Astrocyte of the hippocampus (primary cell): ENCODE data around the gene C17orf100.
"Not testable (repeated sequence)": the region's sequence is repeated elsewhere in the genome, so short reads cannot be mapped to it uniquely, and the experiment has no call there.

Experiments
- DNase-seq: peaks from one replicate; pipeline ENCODE4 v3.0.0; 2011; ENCODE audit warnings: low read depth, low spot score

The C17orf100 gene

DNA sequence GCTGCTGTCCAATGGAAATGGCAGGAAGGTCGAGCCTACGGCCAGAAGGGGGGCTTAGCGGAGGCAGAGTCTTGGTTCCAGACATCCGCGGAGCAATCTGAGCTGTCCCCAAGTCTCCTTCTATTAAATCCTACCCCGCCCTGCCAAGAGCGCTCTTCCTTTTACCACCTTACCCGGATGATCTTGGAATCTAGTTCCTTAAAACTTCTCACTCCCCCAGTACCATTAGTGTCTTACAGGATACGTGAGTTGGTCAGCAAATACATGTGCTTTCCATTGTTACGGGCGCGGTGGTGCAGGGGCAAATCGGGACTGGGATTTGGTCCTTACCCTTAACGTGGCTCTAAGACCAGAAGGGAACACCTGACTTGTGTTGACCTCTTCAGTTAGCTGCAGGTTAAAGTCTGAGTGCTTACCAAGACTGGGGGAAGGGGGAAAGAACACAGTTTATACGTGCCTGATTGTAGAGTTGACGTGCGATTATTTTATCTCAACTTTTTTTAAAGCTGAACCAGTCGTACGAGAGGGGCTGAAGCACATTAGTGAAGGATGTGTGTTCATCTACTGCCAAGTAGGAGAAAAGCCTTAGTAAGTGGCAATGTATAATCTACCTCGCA, 10.2 kb upstream of the C17orf100 start:
- no peak for DNase-seq

DNA sequence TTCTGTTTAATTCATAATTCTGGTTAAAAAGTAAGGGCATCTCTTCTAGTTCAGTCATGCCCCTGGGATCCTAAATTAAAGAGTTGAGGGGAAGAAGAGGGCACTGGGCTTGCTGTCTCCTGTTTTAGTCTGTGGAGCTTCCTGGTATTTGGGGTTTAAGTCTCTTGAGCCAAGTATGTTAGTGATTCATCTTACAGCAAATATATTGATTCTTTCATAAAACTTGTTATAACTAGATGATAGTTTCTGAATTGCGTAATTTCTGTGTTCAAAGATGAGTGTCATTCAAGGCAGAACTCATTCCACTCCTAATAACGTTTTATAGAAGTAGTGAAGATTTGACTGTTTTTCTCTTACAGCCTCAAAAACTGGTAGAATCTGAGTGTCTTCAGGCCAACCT, 9.0 kb upstream of the C17orf100 start:
- DNase-seq = no peak

DNA sequence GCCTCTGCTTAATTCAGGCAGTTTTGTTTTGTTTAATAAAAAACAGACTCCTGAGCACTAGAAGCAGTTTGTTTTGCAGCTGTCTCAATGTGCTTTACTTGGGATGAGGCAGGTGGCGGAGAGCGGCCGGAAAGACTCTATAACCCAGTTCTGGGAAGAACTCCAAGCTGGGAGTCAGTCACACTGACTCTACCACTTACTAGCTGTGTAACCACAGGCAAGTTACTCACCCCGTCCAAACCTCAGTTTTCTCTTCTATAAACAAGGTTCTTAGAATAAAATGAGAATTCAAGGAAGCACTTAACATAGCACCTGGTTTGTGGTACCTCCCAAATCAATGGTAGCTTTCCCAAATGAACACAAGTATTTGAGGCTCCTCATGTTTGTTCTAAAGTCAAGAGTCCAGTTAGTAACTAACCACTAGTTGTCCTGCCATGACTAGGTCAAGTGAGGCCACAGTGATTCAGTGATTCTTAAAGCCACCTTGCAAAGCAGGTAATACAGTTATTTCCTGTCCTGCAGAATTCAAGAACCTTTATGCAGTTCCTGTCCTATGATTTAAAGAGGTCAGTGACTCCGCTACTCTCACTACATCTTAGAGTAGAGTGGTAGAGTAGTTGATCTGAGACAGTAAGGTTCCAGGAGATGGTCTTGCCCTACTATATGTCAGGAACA, 8.0 kb upstream of the C17orf100 start:
- peak; percentile 85 for DNase-seq

GRCh38 chr17:6648181-6648580, 3.4 kb upstream of the C17orf100 start:
- no peak for DNase-seq

GRCh38 chr17:6651919-6652452, 424 bp downstream of the C17orf100 start:
- no peak for DNase-seq

DNA sequence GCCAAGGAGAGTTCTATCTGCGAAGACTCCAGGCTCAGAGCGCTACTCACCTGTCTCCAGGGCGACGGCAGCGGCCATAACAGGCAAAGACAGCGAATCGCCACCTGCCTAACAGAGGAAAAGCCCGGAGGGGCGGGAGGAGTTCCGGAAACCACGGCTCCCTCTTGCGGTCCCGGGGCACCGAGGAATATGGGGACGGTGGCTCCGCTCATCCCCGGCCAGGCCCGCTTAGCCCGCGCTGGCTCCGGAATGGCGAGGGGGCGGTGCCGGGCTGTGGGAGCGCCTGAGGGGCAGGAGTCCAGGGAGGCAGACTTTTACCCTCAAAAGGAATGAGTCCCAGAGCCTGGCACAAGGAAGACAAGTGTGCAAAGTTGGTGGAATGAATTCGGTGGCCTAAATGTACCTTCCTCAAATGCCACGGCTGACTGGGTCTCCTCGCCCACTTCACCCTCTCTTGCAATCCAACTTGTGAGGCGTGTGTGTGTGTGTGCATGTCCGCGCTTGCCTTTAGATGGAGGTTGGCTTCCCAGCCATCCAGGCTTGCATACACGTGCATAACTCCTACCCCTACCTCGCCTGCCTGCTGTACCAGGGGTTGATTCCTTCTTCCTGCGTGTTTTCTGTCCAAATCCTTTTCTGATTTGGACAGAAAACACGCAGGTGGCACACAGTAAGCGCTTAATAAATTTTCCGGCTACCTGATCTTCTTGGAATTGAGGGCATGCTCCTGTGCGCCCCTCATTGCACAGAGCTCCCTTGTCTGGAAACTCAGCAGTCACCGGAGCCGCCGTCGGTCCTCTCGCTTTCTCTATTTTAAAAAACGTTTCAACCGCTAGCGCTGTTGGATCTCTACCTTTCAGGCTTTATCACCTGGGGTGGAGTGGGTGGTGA, 3.5 kb downstream of the C17orf100 start:
- DNase-seq = peak; percentile 25

GRCh38 chr17:6655732-6656361, 4.3 kb downstream of the C17orf100 start:
- DNase-seq = not testable (repeated sequence)

DNA sequence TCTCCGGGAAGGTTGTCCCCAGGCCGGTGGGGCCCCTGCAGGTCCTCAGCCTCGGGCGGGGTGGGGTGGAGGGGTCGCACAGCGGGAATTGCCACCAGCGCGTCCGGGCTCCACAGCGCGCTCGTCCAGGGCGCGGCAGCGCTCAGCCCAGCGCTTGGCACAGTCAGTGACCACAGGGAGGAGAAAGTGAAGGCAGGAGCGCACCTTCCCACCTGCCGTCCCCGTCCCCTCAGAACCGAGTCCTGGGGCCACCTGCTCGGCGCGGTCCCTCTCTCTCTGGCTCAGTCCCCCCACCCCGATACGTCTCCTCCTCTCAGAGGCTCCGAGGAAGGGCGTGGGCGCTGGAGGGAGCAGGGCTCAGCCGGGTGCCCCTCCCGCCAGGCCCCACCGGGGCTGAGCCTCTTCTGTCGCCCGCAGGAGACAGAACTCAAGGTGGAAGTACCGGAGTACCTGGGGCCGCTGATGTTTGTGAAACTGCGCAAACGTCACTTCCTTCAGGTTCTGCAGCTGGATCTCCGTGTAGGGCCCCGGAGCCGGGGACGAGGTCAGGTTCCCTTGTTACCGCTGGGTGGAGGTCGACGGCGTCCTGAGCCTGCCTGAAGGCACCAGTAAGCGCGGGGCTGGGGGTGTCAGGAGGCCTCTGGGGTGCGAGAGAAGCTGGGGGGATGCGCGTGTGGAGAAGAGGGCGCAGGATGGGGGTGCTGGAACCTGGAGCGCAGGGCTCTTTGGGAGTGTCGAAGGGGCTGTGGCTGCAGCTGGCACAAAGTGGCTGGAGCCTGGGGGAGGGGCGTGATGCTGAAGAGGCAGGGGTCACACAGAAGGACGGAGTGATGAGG, 5.5 kb downstream of the C17orf100 start:
- not testable (repeated sequence) for DNase-seq

GRCh38 chr17:6657633-6658287, 6.2 kb downstream of the C17orf100 start:
- no peak for DNase-seq

GRCh38 chr17:6658411-6658810, 6.8 kb downstream of the C17orf100 start:
- not testable (repeated sequence) for DNase-seq

GRCh38 chr17:6660101-6660500, 8.5 kb downstream of the C17orf100 start:
- no peak for DNase-seq

DNA sequence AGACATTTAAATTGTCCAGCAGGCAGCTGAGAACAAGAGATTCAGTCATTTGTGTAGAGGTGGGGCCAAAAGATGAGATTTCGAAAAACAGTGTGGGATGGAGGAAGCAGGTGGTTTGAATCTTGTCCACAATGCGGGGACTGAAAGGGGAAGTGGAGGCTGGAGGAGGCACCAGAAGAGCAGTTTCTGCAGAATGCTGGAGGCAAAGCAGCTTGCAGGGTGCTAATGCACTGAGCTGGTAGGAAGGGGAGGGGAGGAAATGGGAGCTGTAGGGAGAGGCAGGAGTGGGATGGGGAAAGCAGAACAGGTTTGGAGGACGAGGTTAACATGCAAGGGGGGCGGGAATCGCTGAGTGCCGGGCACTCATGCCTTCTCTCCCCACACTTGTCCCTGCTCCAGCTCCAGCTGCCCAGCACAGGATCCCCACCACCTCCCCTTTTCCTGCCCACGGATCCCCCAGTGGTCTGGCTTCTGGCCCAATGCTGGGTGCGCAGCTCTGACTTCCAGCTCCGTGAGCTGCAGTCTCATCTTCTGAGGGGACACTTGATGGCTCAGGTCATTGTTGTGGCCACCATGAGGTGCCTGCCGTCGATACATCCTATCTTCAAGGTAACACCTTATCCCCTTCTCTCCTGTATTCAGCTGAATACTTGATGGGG, 9.4 kb downstream of the C17orf100 start:
- DNase-seq = no peak

DNA sequence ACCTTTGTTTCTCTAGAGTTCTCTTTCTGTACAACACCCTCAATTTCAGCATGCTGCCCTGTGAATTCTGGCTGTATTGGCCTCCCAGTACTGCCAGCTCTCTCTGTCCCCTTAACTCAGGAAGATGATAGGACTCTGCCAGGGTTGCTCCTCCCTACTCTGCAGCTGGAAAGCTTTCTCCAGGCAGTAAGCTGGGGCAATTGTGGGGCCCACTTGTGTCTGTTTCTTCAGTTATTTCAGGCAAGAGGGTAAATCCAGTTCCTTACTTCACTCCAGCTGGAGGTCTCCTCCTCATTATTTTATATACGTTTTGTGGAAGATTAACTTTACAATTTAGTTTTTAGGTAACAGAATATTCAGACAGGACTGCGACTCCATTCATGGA, 9.9 kb downstream of the C17orf100 start:
- no peak for DNase-seq

DNA sequence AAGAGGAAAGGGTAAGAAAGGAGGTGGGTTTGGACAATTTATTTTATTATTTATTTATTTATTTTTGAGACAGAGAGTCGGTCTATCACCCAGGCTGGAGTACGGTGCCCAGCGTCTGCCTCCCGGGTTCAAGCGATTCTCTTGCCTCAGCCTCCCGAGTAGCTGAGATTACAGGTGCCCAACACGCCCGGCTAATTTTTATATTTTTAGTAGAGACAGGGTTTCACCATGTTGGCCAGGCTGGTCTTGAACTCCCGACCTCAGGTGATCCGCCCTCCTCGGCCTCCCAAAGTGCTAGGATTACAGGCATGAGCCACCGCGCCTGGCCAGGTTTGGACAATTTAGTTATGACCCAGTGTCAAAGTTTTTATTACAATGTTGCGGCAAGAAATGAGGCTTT, 11.6 kb downstream of the C17orf100 start:
- DNase-seq = not testable (repeated sequence)

DNA sequence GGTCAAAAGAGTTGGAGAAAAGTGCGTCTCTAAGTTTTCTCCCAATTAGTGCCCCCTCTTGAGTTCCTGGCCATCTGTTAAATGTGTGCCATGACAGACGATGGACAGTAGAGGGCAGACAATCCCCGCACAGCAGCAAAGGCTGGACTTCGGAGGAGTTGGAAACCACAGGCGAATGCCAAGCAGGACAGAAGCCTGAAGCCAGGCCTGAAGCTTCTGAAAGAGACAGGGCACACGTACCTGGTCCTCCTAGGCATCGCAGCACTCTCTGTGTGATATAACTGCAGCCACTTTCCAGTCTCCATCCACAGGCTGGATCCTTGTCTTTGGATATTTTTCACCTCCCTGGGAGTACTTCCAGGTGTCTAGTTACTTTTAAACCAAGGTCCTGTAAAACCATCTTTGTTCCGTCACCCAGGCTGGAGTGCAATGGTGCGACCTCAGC, 14.5 kb downstream of the C17orf100 start:
- peak; percentile 91 for DNase-seq

DNA sequence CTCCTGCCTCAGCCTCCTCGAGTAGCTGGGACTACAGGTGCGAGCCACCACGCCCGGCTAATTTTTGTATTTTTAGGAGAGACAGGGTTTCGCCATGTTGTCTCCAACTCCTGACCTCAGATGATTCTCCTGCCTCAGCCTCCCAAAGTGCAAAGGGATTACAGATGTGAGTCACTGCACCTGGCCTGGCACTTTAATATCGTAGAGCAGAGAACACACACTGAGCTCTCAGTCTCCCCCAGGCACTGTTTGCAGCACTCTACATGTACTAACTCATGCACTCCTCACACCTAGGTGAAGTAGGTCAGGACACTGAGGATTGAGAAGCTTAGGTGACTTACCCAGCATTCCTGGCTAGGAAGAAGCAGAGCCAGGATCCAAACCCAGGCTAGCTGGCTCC, 15.0 kb downstream of the C17orf100 start:
- no peak for DNase-seq

DNA sequence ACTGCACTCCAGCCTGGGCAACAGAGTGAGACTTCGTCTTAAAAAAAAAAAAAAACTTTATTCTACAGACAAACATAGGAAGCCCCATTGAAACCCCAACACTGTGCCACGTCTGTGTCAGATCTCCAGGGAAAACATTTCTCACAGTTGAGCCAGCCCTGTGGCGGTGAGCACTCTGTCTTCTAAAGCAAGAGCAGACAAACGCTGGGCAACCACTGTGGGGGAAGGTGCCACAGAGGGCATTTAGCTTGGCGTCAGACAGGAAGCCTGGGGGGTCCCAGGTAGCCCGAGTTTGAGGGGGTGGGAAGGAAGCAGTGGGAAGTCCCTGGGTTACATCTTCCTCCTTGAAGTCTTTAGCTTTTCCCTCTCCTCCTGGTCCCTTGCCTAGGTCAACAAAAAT, 16.0 kb downstream of the C17orf100 start:
- no peak for DNase-seq

DNA sequence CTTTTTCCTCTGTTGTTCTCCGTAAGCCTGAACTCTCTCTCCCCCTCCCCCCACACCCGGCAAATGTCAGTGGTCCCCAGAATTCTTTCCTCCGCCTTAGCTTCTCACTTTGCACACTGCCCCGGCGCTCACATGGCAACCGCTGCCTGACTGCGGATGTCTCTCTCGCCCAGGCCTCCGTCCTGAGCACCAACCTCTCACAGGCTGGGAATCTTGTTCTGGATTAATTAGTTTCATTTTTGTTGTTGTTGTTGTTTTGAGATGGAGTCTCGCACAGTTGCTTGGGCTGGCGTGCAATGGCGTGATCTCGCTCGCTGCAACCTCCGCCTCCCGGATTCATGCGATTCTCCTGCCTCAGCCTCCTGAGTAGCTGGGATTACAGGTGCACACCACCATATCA, 16.7 kb downstream of the C17orf100 start:
- DNase-seq = no peak

GRCh38 chr17:6668727-6669425, 17.3 kb downstream of the C17orf100 start:
- DNase-seq = no peak
